ENCODE results near the gene GEMIN4. TPM values are rescaled to one million over a fixed set of nuclear protein-coding genes. Genes with fewer than 3 reads are reported as not detected.

GEMIN4 gene
- total and polyA plus RNA-seq, 2 donors (not counting 1 experiment from before 2014, with no cell fraction given): 7.4 to 9.3 TPM

DNA sequence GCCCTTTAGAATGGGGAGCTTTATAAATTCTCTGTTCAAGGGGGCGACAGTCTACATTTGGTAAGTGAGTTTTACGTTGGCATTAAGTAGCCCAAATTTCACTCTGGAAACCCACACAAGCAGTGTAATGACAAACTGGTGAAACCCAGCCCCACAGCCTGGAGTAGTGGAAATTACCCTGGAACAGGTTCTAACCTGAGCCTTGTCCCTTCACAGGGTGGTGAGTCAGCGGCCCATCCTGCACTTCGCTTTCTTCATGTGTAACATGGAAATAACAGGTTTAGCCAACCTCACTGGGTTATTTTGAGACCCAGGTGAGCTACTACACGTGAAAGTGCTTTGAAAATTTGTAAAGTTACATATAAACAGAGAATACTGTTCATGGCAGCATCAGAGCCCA is 23.2 kb downstream of the GEMIN4 start:
- Histone ChIP-seq H3K27me3 (ENCODE audit: control insufficient read depth, insufficient read depth, low read length) (no peaks in the 10 kb centered on the region), H3K36me3 (ENCODE audit: control insufficient read depth, insufficient read depth, low read length) (peaks cover 2% of the 10 kb centered on the region), H3K4me3 (replicated peaks in 1 of 4; ENCODE audit: control extremely low read depth in 1 of 4, insufficient read depth in 1 of 4, low read depth in 3 of 4, low read length in 4 of 4) (no peak overlapping the region), H3K4me1 (ENCODE audit: control insufficient read depth, extremely low read depth, insufficient read depth, low read length) (peaks cover 7% of the 10 kb centered on the region), H3K79me2 (ENCODE audit: control insufficient read depth, insufficient read depth, low read length) (peaks cover 11% of the 10 kb centered on the region), H2AFZ (ENCODE audit: low read length) (no peak overlapping the region), H3K9ac (ENCODE audit: insufficient read depth, low read length) (no peak overlapping the region), H4K20me1 (ENCODE audit: control insufficient read depth, extremely low read depth, insufficient read depth, low read length) (no peaks in the 10 kb centered on the region), H3K9me3 (ENCODE audit: control insufficient read depth, insufficient read depth, low read depth, low read length) (no peaks in the 10 kb centered on the region), H3K27ac (ENCODE audit: insufficient read depth, low read length) (no peak overlapping the region), H3K4me2 (ENCODE audit: extremely low read depth, insufficient read depth, low read length) (no peak overlapping the region)
- TF ChIP-seq EZH2 (IDR thresholded peaks at IDR 0.05; ENCODE audit: low read length, missing control alignments): no peak
- TF ChIP-seq, protein P1, sequence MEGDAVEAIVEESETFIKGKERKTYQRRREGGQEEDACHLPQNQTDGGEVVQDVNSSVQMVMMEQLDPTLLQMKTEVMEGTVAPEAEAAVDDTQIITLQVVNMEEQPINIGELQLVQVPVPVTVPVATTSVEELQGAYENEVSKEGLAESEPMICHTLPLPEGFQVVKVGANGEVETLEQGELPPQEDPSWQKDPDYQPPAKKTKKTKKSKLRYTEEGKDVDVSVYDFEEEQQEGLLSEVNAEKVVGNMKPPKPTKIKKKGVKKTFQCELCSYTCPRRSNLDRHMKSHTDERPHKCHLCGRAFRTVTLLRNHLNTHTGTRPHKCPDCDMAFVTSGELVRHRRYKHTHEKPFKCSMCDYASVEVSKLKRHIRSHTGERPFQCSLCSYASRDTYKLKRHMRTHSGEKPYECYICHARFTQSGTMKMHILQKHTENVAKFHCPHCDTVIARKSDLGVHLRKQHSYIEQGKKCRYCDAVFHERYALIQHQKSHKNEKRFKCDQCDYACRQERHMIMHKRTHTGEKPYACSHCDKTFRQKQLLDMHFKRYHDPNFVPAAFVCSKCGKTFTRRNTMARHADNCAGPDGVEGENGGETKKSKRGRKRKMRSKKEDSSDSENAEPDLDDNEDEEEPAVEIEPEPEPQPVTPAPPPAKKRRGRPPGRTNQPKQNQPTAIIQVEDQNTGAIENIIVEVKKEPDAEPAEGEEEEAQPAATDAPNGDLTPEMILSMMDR (conservative IDR thresholded peaks at IDR 0.05 in 1 of 2, IDR thresholded peaks at IDR 0.05 in 1 of 2; ENCODE audit: low read depth in 1 of 2, low read length in 2 of 2): no peak
- DNase-seq (ENCODE audit: low read depth in 2 of 2): no peak

DNA sequence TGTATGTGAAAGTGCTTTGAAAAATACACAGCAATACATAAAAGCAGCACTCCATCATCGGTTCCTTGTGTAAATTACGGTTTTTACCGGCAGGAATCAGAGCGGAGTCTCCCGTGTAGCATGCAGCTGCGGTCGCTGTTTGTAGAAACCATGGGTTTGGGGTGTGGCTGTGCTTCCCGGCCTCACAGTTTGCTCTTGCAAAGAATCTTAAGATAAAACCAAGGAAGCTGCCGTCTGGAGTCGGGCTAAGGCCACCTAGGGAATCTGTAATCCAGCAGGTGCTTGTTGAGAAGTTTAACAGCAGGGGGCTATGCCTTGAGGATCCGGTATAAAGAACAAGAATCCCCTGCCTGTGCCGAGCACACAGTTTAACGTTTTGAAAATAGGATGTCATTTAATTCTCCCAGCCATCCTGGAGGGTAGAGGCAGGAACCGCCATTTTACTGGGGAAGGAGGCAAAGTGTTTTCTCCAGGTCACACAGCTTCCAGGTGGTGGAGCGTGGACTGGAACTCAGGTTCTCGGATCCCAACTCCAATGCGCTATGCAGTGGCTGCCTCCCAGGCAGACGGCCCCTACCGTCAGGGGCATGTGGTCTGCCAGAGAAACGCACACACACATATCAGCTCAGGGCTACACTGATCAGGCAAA is 25.7 kb downstream of the GEMIN4 start:
- no peak for DNase-seq (ENCODE audit: low read depth in 2 of 2)
- Histone ChIP-seq H3K27me3 (ENCODE audit: control insufficient read depth, insufficient read depth, low read length) (no peaks in the 10 kb centered on the region), H2AFZ (ENCODE audit: low read length) (no peak overlapping the region), H3K4me1 (ENCODE audit: control insufficient read depth, extremely low read depth, insufficient read depth, low read length) (no peaks in the 10 kb centered on the region), H3K9ac (ENCODE audit: insufficient read depth, low read length) (no peak overlapping the region), H3K79me2 (ENCODE audit: control insufficient read depth, insufficient read depth, low read length) (no peaks in the 10 kb centered on the region), H4K20me1 (ENCODE audit: control insufficient read depth, extremely low read depth, insufficient read depth, low read length) (no peaks in the 10 kb centered on the region), H3K4me3 (replicated peaks in 1 of 4; ENCODE audit: control extremely low read depth in 1 of 4, insufficient read depth in 1 of 4, low read depth in 3 of 4, low read length in 4 of 4) (no peak overlapping the region), H3K4me2 (ENCODE audit: extremely low read depth, insufficient read depth, low read length) (no peak overlapping the region), H3K9me3 (ENCODE audit: control insufficient read depth, insufficient read depth, low read depth, low read length) (no peaks in the 10 kb centered on the region), H3K27ac (ENCODE audit: insufficient read depth, low read length) (no peak overlapping the region), H3K36me3 (ENCODE audit: control insufficient read depth, insufficient read depth, low read length) (no peaks in the 10 kb centered on the region)
- TF ChIP-seq, protein P1 (conservative IDR thresholded peaks at IDR 0.05 in 1 of 2, IDR thresholded peaks at IDR 0.05 in 1 of 2; ENCODE audit: low read depth in 1 of 2, low read length in 2 of 2): no peak
- no peak for TF ChIP-seq EZH2 (IDR thresholded peaks at IDR 0.05; ENCODE audit: low read length, missing control alignments)

DNA sequence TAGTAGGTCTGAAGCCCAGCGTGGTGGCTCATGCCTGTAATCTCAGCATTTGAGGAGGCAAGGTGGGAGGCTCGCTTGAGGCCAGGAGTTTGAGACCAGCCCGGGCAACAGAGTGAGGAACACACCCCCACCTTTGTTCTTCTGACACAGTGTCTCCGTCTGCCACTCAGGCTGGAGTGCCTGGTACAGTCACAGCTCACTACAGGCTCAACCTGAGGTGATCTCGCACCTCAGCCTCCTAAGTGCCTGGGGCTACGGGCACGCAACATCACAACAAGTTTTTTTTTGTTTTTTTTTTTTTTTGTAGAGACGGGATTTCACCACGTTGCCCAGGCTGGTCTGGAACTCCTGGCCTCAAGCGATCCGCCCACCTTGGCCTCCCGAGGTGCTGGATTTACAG is 26.3 kb downstream of the GEMIN4 start:
- no peak overlapping the region for H3K4me3 ChIP-seq (replicated peaks in 1 of 4; ENCODE audit: control extremely low read depth in 1 of 4, insufficient read depth in 1 of 4, low read depth in 3 of 4, low read length in 4 of 4)
- H3K27me3 ChIP-seq (ENCODE audit: control insufficient read depth, insufficient read depth, low read length): no peaks in the 10 kb centered on the region
- no peaks in the 10 kb centered on the region for H3K4me1 ChIP-seq (ENCODE audit: control insufficient read depth, extremely low read depth, insufficient read depth, low read length)
- no peak overlapping the region for H3K9ac ChIP-seq (ENCODE audit: insufficient read depth, low read length)
- H3K79me2 ChIP-seq (ENCODE audit: control insufficient read depth, insufficient read depth, low read length): no peaks in the 10 kb centered on the region
- no peaks in the 10 kb centered on the region for H3K36me3 ChIP-seq (ENCODE audit: control insufficient read depth, insufficient read depth, low read length)
- H3K9me3 ChIP-seq (ENCODE audit: control insufficient read depth, insufficient read depth, low read depth, low read length): no peaks in the 10 kb centered on the region
- no peak for DNase-seq (ENCODE audit: low read depth in 2 of 2)
- H3K27ac ChIP-seq (ENCODE audit: insufficient read depth, low read length): no peak overlapping the region
- no peak overlapping the region for H2AFZ ChIP-seq (ENCODE audit: low read length)
- no peak overlapping the region for H3K4me2 ChIP-seq (ENCODE audit: extremely low read depth, insufficient read depth, low read length)
- TF ChIP-seq, protein P1 (conservative IDR thresholded peaks at IDR 0.05 in 1 of 2, IDR thresholded peaks at IDR 0.05 in 1 of 2; ENCODE audit: low read depth in 1 of 2, low read length in 2 of 2): no peak
- H4K20me1 ChIP-seq (ENCODE audit: control insufficient read depth, extremely low read depth, insufficient read depth, low read length): no peaks in the 10 kb centered on the region
